ENCODE measurements around the gene MPP4.

MPP4 gene

GRCh38 chr2:201597397-201597796, 101.0 kb downstream of the MPP4 start:
- no peak for DNase-seq (ENCODE audit: extremely low read depth, low read depth)
- TF ChIP-seq, protein P1, sequence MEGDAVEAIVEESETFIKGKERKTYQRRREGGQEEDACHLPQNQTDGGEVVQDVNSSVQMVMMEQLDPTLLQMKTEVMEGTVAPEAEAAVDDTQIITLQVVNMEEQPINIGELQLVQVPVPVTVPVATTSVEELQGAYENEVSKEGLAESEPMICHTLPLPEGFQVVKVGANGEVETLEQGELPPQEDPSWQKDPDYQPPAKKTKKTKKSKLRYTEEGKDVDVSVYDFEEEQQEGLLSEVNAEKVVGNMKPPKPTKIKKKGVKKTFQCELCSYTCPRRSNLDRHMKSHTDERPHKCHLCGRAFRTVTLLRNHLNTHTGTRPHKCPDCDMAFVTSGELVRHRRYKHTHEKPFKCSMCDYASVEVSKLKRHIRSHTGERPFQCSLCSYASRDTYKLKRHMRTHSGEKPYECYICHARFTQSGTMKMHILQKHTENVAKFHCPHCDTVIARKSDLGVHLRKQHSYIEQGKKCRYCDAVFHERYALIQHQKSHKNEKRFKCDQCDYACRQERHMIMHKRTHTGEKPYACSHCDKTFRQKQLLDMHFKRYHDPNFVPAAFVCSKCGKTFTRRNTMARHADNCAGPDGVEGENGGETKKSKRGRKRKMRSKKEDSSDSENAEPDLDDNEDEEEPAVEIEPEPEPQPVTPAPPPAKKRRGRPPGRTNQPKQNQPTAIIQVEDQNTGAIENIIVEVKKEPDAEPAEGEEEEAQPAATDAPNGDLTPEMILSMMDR (IDR thresholded peaks at IDR 0.05; ENCODE audit: low read depth, low read length, missing control alignments), result no peak
- no peak overlapping the region for H3K4me3 ChIP-seq (replicated peaks; ENCODE audit: low read depth, low read length)

Measured in HFF-Myc (cell line).